ENCODE data around the gene GAGE10. TPM values are rescaled to one million over a fixed set of nuclear protein-coding genes. Genes with fewer than 3 reads are reported as not detected.
"Not testable (repeated sequence)": the region's sequence is repeated elsewhere in the genome, so short reads cannot be mapped to it uniquely, and the experiment has no call there.

GAGE10 gene
- total RNA-seq, 1 donor from 2014 or later = not detected

DNA sequence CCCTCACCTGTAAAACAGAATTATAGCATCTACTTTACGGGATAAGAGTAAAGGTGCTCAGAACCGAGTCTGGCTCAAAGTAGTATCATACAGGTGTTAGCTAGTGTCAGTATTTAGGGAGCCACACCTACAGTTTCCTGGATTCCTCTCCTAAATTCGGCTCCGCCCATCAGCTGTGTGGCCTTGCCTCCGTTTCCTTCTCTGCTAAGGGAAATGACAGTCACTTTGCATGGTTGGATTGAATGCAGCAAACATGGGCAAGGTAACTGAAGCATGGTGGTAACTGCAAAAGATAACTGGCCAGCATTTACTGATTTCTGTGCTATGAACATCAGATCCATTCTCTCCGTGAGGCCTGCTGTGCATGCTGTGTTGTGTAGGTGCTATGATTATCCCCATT lies 31.0 kb upstream of the GAGE10 start:
- intact Hi-C loops (cut with micrococcal nuclease) = no loop called here
- ATAC-seq (no peak), DNase-seq (no peak)

- no peak for DNase-seq
- no peak for ATAC-seq
- intact Hi-C loops (cut with micrococcal nuclease) = no loop called here
Observed at GRCh38 chrX:49273181-49273727, 30.2 kb upstream of the GAGE10 start.

DNA sequence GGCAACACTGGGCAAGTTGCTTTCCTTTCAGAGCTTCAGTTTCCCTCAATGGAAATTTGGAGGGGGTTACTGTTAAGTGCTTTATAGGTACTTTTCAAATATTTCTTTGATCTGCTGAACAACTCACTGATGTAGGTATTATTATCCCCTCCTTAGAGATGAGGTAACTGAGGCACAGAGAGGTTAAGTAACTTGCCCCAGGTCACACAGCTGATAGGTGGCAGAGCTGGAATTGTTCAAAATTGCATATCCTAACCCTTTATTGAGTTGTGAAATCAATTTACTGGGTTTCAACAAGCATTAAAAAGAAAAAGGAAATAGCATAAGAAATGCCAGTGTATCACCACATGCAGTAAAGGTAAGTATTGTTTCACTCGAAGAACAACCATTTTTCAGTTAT lies 27.2 kb upstream of the GAGE10 start:
- intact Hi-C loops (cut with micrococcal nuclease) = no loop called here
- ATAC-seq = no peak
- no peak for DNase-seq

DNA sequence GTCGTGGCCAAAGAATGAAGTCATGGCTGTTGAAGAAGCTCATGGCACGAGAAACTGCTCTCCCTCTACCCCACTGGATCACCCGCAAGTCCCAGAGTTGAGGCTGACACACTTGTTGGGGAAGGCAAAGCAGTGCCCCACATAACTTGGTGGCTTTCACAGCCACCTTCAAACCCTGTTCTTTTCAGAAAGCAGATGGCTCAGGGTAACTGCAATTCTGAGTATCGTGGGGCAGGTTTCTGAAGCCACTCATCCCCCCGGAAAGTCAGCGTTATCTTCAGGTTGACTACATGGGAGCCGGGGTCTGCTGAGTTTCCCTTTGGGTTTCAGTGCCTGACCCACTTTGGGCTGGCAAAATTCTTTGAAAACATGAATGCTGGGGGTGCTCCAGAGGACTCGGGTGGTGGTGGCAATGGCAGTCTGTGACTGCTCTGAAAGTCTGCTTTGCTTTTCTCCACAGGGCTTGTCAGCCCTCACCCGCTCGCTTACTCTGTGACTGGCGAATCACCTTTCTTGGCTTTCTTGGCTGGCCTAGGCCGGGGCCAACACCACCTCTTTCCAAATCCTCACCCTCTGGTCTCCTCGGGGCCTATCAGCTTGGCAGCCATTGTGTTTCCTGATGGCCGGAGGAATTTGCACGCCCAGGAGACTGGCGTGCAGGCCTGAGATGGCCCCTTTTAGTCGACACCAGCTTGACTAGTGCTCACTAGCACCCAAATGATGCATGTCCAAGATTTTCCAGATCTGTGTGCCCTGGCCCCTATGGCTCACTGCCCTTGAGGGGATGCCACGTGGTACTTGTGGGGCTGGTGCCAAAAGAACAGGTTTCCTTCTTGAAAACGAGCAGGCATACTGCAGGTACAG lies 26.5 kb upstream of the GAGE10 start:
- no peak for DNase-seq
- ATAC-seq = peak; percentile 51
- intact Hi-C loops (cut with micrococcal nuclease) = no loop called here

GRCh38 chrX:49277535-49277830 lies 26.0 kb upstream of the GAGE10 start:
- ATAC-seq (no peak), DNase-seq (no peak)
- intact Hi-C loops (cut with micrococcal nuclease) = no loop called here

- ATAC-seq (no peak), DNase-seq (no peak)
- intact Hi-C loops (cut with micrococcal nuclease) = no loop called here
Observed at GRCh38 chrX:49278081-49278480, 25.4 kb upstream of the GAGE10 start.

DNA sequence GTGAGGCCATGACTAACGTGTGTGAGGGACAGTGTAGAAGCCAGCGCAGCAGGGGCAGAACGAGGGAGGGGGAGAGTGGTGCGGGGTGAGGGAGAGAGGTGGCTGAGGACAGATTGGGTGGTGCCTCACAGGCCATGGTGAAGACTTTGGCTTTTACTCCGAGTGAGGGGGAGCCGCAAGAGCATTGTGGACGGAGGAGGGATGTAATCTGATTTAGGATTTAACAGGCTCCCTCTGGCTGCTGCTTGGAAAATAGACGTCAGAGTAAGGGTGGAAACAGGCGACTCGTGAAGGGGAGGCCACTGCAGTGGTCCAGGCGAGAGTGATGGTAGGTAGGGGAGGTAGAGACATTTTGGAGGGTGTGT lies 20.8 kb upstream of the GAGE10 start:
- intact Hi-C loops (cut with micrococcal nuclease) = no loop called here
- ATAC-seq = peak; percentile 72
- no peak for DNase-seq

DNA sequence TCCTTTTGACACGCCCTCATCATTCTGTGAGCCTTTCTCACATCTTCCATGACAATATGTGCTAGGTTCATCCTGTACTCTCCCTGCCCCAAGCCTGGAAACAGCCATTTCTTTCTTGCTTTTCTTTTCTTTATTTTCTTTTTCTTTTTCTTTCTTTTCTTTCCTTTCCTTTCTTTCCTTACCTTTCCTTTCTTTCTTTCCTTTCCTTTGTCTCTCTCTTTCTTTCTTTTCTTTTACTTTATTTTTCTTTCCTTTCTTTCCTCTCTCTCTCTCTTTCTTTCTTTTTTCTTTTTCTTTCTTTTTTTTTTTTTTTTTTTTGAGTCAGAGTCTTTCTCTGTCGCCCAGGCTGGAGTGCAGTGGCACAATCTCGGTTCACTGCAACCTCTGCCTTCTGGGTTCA lies 19.2 kb upstream of the GAGE10 start:
- DNase-seq = no peak
- intact Hi-C loops (cut with micrococcal nuclease) = no loop called here
- no peak for ATAC-seq

DNA sequence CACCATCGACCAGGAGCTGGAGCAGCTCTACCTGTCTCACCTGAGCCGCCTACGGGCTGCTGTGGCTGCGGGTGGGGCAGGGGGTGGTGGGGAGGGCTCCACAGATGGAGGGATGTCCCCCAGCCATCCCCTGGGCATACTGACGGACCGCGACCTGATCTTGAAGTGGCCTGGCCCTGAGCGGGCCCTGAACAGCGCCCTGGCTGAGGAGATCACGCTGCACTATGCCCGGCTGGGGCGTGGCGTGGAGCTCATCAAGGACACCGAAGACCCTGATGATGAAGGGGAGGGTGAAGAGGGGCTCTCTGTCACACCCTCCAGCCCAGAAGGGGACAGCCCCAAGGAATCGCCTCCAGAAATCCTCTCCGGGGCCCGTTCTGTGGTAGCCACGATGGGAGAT lies 17.3 kb upstream of the GAGE10 start:
- DNase-seq (no peak), ATAC-seq (no peak)
- intact Hi-C loops (cut with micrococcal nuclease) = no loop called here

DNA sequence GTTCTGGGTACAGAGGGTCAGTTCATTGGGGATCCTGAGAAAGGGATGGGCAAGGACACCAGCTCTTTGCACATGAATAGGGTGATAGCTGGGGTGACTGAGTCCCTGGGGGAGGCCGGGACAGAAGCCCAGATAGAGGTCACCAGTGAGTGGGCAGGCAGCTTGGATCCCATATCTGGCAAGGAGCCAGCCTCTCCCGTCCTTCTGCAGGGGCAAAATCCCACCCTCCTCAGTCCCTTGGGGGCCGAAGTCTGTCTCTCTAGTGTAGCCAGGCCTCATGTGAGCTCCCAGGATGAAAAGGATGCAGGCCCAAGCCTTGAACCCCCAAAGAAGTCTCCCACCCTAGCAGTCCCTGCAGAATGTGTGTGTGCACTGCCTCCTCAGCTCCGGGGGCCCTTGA lies 16.9 kb upstream of the GAGE10 start:
- DNase-seq (no peak), ATAC-seq (no peak)
- intact Hi-C loops (cut with micrococcal nuclease) = no loop called here

DNA sequence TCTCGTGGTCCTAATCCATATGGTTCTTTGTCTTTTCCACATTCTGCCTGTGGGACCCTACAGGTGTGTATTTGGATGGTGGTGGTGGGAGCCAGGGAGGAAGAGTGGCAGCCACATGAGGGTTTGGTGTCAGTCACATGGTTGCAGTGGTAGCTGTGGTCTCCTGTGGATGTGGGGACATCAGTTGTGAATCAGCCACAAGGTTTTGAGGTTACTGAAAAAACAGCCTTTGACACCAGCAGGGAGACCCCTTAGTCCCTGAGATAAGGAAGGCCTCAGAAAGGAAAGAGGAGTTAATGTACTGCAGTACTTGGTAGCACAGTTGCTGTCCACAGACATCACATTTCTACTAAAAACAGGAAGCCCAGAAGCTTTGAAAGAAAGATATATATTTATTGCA lies 15.8 kb upstream of the GAGE10 start:
- intact Hi-C loops (cut with micrococcal nuclease) = no loop called here
- DNase-seq = no peak
- ATAC-seq = no peak

DNA sequence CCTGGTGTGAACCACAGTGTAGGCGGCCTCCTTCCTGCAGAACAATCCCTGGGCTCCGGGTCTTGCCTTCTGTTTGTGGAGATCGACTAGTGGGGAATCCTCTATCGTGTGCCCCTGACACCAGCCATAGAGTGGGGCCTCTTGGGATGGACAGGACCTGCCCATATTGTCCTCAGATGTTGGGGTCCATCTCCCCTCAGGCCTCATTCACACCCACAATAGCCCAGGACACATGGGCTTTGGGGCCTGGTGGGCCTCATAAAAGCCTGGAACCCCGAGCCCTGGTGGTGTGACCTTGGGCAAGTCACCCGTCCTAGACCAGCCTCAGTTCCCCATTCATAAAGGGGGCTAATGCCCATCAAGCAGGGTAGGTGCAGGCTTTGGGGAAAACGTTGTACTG lies 13.2 kb upstream of the GAGE10 start:
- intact Hi-C loops (cut with micrococcal nuclease) = no loop called here
- ATAC-seq = no peak
- no peak for DNase-seq

- intact Hi-C loops (cut with micrococcal nuclease) = no loop called here
- DNase-seq (peak; percentile 51), ATAC-seq (peak; percentile 71)
Observed at GRCh38 chrX:49291615-49292337, 11.7 kb upstream of the GAGE10 start.

DNA sequence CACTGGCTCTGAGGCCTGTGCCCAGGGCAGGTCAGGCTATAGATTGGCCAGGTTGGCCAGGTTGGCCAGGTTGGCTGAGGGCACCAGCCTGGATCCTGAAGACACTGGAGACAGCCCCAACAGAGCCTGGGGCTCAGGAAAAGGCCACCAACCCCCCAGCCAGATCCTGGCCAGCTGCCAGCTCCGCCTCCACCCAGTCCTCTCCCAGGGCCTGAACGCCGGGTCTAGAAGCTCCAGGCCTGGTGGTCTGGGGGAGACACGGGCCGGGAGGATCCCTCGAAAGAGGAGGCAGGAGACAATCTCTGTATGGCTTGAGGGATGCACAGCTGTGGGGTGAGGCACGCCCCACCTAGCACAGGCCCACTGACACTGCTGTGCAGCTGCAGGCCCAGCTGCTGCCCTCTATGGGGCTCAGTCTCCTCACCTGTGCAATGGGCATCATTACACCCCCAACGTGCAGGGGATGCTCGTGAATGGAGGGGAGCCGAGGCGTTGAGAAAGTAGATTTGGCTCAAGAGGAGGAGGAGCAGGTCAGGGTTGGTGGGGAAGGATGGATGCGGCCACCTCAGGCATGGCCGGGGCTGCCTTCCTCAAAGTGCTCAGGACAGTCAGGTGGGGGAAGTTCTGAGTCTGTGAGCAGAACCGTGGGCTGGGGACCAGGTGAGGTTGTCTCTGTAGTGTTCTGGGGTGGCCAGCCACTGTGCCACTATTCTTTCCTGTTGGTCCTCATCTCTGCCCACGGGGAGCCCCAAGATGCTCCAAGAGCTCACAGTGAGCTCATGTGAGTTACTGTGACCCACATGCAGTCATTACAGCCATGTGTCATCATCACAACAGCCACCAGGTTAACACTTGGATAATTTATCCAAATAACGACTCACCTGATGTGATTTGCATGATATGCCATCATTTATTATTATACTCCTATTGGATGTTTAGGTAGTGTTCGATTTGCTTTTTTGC lies 10.8 kb upstream of the GAGE10 start:
- intact Hi-C loops (cut with micrococcal nuclease) = no loop called here
- no peak for ATAC-seq
- no peak for DNase-seq

- ATAC-seq; intact Hi-C loops (cut with micrococcal nuclease); DNase-seq: not testable (repeated sequence)
Observed at GRCh38 chrX:49299293-49299692, 4.2 kb upstream of the GAGE10 start.

GRCh38 chrX:49300703-49301102 lies 2.7 kb upstream of the GAGE10 start:
- DNase-seq (no peak), ATAC-seq (no peak)
- intact Hi-C loops (cut with micrococcal nuclease) = no loop called here

GRCh38 chrX:49307775-49308174 lies 4.3 kb downstream of the GAGE10 start:
- DNase-seq; ATAC-seq; intact Hi-C loops (cut with micrococcal nuclease): not testable (repeated sequence)

DNA sequence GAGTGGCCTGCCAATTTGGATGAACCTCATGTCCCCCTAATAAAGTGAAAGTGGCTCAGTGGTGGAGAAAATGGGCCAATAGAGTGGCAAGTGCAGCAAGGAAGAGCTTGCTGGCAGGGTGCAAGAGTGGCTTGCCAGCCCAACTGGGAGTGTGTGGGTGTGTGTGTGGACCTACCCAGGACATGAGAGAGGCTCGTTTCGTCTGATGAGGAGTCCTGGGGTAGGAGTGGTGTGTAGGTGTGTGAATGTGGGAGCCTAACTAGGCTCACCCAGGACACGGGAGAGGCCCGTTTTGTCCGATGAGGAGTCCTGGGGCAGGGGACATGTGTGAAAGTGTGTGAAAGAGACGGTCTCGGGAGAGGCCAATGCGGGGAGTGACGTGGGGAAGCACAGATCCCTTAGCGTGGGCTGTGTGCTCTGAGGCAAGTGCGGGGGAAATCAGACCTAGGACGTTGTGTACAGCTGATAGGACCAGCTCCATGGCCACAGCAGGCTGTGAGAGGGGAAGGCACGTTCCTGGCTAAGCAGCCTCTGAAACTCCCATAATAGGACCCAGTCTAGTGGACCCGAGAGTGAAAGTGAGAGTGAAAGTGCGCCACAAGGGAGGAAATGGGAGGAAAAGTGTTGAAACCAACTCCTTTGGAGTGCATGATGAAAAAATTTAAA lies 5.3 kb downstream of the GAGE10 start:
- intact Hi-C loops (cut with micrococcal nuclease) = no loop called here
- DNase-seq (peak; percentile 29), ATAC-seq (peak; percentile 70)

- DNase-seq (no peak), ATAC-seq (peak; percentile 43)
- intact Hi-C loops (cut with micrococcal nuclease) = no loop called here
Observed at GRCh38 chrX:49309401-49309981, 6.0 kb downstream of the GAGE10 start.

Measured in left ventricle myocardium superior (tissue), 1 donor.